ENCODE results near the gene SH3YL1.
A peak's percentile ranks its signal among the peaks of the same experiment; 100 is the strongest.

The SH3YL1 gene

DNA sequence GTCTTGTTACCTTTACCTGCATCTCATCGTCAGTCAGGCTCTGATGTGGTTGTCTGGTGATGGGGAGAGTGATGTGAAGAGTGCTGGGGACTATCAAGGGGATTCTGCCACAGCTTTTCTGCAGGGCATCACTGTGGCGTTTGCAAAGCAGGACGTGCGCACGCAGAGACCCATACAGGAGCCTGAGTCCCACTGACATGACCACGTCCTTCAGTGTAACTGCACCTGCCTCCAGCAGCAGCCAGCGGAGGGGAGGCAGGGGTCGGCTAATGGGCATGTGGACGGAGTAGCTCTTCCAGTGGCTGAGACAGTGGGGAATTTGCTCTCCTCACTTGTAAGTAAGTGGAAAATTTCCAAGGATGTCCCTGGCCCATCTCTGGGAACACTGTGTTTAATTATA lies 17.5 kb upstream of the SH3YL1 start:
- no peak for DNase-seq

GRCh38 chr2:280650-281110 lies 16.8 kb upstream of the SH3YL1 start:
- no peak for DNase-seq

DNA sequence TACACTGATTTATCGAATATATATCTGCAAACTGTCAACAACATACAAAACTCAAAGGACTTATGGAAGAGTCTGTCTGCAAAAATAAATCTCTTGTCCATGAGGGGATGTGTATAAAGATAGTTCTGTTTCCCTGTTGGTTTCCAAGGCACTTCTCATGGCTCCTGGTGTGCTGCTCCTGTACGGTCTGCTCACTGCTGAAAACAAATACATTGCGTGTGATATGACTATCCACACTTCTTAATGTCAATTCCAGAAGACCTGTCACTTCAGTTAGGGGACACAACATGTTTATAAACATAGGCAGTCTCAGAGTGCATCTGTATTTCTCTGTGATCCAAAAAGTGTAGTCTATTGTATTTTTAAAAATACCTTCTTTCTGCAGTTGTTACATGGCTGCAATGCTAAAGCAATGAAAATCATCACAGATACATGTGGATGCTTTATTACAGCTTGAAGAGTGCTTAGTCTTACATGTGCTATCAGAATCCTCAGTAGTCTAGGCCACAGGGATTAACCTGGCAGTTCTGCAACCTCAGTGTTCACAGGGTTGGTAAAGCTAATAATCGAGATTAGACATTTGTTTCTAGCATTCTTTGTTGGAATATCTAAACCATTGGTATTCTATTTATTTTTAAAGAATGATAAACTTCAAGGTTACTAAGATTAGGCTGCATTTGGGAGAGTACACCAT lies 16.3 kb upstream of the SH3YL1 start:
- DNase-seq = no peak

DNA sequence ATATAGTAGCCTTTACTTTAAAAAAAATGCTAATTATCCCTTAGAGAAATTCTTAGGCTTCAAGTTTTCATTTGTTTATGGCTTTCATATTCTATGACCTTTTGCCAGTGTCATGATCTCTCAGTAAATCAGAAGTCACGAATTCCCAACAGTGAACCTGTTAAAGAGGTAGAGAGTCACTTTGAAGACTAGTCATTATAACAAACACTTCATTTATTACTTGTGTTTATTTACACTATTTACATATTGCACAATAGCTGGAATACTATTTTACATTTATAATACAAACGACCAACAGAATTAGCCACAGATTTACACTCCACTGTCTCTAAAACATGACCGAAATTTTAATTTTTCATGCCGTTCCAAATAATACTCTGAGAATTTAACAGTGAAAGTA lies 15.5 kb upstream of the SH3YL1 start:
- DNase-seq = no peak

- DNase-seq = no peak
These were observed 15.1 kb upstream of the SH3YL1 start for GRCh38 chr2:278927-279320.

DNA sequence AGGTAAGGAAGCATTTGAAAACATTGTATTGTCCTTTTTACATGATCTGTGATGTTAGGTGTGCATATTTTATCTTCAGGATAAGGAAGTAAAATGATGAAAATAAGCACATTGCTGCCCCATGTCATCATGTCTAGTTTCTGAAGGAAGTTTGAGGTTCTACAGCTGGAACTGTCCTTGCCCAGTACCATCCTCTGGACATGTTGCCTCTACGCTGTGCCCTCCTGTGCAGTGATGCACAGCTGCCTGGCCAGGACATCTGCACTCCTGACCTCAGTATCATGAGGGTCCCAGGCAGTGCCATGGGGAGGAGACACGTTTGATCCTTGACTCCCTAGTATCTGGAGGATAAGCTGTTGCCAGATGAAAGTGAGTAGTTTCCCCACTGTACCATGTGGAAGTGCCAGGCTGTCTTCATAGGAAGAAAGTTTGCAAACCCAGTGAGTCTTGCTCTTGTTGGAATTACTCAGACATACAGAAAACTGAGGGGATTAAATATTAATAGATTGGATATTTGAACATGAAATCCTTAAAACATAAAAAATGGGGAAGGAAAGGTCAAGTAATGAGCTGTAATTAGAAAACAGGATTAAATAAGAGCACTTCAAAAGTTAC lies 14.6 kb upstream of the SH3YL1 start:
- no peak for DNase-seq

- DNase-seq = no peak
These were observed 11.6 kb upstream of the SH3YL1 start for GRCh38 chr2:275466-275865.

DNA sequence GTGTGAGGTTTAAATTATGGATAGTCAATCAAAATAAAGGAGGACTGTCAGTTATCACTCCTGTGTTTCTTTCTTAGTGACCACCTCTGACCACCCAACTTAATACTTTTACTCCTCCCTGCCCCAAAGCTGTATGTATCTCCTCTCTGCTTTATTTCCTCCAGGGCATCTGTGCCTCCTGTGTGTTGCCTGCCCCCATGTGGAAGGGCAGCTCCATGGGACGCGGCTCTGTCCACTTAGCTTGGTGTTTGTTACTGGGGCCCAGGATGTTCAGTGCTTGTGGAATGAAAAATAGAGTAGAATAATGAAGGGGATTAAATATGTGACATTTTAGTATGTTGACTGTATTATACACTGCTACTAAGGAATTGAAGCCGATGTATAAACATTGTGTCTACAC lies 10.7 kb upstream of the SH3YL1 start:
- no peak for DNase-seq

- no peak for DNase-seq
These were observed 9.5 kb upstream of the SH3YL1 start for GRCh38 chr2:273333-273732.

DNA sequence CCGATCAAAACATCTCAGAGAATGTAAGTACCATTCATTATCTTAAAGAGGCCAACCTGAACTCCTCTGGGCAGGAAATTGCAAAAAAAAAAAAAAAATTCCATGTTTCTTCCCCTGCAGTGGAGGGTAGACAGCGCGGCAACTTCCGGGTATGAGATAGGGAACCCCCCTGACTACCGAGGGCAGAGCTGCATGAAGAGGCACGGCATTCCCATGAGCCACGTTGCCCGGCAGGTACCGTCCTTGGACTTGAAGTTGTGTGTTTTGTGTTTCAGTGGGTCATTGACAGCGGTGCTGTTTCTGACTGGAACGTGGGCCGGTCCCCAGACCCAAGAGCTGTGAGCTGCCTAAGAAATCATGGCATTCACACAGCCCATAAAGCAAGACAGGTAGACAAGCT lies 8.1 kb upstream of the SH3YL1 start:
- DNase-seq = no peak

DNA sequence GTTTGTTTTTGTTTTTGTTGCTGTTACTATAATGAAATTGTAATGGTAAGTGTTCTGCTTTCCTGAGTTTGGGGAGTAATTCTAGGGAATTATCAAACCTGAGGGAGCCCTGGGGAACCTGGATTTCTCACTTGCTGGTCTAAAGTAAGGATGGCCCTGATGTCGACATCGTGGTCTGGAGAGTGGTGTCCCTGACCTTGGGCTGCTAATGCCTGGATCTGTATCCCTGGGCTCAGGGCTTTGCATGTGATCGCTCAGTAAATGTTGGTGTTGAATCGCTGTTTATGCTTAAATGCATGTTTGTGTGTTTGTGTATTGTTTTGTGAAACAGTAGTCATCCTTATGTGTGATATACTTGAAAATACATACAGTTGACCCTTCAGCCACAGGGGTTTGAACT lies 7.0 kb upstream of the SH3YL1 start:
- no peak for DNase-seq

DNA sequence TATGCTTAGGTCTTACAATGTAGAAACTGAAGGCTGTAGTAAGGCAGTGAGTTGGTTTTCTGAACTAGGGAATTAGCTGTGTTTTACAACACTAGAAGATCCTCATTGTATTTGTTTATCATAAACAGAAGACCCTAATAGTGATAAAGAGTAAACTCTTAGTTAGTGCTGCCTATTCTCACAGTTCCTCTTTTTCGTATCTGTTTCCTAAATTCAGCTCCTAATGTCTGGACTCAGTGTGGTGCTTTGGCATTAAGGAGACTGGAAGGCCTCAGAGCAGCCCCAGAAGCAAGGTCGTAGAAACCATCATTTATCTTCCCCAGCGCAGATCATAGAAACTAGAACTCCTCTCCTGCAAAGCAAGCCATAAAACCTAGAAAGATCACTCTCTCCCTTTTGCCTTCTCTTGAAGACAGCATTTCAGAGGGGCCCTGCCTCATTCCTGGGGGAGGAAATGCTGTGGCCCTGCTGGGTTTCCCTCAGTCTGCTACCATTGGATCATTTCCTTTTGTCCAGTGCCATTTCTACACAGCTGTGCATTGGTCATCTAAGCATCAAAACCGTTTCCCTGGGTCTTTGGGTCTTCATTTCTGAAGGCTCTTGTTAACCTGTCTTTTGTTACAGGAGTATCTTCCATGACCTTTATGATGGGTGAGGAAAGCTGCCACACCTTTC lies 5.7 kb upstream of the SH3YL1 start:
- no peak for DNase-seq

DNA sequence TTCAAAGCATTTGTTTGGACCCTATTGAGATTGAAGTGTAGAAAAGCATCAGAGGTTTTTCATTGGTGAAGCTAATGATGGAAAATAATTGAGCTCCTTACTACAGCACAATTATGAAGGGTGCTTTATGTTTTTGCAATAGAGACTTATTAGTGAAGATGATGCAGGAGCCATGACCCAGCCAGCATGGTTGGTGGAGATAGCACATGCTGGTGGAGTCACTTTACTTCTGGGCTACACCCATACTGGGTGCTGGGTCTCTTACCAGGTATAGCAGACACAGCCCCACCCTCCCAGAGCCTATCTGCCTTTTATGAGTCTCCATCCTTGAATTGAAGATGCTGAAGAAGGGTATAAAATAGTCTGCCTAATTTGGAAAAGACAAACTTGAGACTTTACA lies 4.5 kb upstream of the SH3YL1 start:
- DNase-seq = no peak

DNA sequence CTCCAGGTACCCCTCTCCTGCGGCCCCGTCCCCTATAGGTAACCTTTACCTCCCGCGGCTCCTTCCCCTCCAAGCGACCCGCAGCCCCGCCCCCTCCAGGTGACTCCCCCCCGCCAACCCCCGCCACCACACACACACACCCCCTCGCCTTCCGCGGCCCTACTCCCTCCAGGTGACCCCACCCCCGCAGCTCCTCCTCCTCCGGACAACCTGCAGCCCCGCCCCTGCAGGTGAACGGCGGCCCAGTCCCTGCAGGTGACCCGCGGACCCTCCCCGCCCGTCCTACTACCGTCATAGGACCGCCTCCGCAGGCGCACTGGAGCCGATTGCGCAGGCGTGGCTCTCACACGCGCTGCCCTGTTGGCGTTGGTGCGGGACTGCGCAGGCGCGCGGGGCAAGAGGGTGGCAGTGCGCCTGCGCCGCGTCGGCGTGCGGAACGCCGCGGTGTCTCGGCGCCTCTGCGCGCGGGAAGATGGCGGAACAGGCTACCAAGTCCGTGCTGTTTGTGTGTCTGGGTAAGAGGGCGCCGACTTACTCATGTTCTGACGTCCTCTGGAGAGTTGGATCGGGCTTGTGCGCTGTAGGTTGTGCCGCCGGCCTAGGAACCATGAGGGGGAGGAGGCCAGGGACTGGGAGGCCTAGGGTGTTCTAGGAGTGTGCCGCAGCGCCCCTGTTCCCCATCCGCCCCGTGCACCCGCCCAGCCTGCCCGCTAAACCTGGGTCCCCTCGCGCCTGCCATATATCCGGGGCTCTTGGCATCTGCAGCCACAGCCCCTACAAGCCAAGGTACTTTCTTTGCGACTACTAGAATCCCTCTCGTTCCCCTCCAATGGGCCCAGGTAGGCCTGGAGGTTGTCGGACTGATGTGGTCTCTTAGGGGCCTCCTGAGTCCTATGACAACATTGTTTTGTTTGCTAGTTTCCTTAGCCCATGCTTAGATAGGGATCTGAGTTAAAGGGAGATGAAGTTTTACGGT lies 949 bp upstream of the SH3YL1 start, which contains the start of gene ACP1:
ACP1 (plus strand) TSS at position 455 of the 976 bp plus-strand sequence; CDS start at position 473, 18 bp downstream.
- peak; percentile 96 for DNase-seq

DNA sequence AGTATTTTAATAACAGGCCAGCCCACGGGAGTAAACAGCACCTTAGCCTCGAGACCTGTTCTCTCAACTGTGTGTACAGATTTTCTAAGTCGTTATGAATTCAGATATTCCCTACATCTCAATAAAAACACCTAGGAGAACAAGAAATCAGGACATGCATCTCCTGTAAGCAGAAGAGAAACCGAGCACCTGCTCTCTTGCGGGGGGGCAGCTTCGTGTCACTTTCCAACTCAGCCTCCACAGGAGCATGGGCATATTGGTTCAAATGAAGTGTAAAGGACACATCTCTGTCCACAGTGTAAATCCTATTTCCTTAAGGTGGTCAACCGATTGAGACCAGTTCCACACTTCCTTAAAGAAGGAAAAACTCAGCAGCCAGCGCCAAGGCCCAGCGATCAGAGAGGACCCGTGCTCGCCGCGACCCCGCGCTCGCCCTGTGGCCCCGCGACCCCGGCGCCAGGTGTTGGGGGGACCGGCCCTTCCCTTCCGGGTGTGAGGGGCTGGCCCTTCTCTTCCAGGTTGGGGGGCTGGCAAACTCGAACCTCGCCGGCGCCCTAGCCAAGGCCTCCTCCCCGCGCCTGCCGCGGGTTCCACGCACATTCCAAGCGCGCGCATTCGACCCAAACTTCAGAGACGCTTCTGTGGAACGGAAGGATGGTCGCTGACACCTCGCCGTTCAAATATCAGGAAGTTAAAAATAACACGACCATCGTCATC lies 652 bp downstream of the SH3YL1 start:
- DNase-seq = no peak

DNA sequence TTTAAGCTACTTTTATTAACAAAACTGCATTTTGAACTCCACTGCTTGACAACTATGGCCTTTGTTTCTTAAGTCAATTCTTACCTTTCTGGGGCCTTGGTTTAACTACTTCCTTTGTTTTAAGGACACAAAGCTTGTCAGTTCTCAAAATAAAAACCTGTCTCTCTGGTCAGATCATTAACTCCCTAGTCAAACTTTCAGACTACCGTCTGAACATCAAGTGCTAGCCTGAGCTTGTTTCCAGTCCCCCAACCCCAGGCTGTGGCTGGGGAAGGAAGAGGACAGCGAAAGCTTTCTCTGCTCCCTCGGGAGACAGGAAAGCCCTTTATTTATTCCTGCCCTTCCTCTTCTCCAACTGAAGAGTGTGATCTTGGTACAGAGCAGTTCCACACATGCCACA lies 1.7 kb downstream of the SH3YL1 start:
- DNase-seq = no peak

DNA sequence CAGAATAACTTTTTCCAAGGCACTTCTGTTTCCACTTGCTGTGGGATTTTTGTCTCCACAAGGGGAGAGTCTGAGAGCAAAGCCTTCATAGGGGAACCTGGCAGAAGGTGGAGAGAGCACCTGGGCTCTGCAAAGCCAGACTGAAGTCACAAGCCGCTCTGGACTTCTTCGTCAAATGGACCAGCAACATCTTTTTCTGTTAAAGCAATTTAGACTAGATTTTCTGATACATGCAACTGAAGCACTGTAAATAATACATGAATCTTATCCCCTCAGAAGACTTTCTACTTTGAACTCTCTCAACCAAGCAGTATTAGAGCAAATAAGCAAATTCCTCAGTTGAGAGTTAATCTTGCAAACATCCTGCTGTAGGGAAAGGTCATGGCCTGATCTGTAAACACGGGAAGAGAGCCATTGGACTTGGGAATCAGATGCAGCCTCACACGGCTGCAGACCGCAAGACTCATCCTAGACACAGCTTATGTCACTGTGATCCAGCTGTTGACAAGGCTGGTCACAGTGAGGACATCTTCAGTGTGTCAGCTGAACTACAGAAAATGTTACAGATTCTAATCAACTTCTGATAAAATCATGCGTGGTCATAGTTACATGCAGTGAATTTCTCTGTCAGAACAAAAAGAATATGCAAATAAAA lies 3.2 kb downstream of the SH3YL1 start:
- DNase-seq = no peak

GRCh38 chr2:259789-260331 lies 4.0 kb downstream of the SH3YL1 start:
- DNase-seq = no peak

GRCh38 chr2:258933-259332 lies 4.9 kb downstream of the SH3YL1 start:
- no peak for DNase-seq

GRCh38 chr2:257842-258241 lies 6.0 kb downstream of the SH3YL1 start:
- no peak for DNase-seq

- no peak for DNase-seq
These were observed 6.4 kb downstream of the SH3YL1 start for GRCh38 chr2:257429-257828.

All from CD4-positive, alpha-beta T cell treated with Interleukin-15 for 1 hour (primary cell).